Ascending aorta (tissue), 2 donors: ENCODE data around the gene ACAA2. TPM values are rescaled to one million over a fixed set of nuclear protein-coding genes. Genes with fewer than 3 reads are reported as not detected.
"Not testable (repeated sequence)": the region's sequence is repeated elsewhere in the genome, so short reads cannot be mapped to it uniquely, and the experiment has no call there.

Source experiments
- DNase-seq, 2 donors: peaks; one replicate each; pipeline ENCODE4 v3.0.0-alpha.2; 2019; ENCODE audit warnings: low spot score in 2 of 2
- H3K27ac ChIP-seq, 2 donors: fragments of 200-600 bp; sonication (generic); one replicate each; pipeline ENCODE4 v1.5.1; 2016 to 2017; ENCODE audit warnings: mild to moderate bottlenecking in 1 of 2
- H3K27me3 ChIP-seq: fragments of 200-600 bp; sonication (generic); one replicate; pipeline ENCODE4 v1.5.1; 2017
- H3K36me3 ChIP-seq, 2 donors: fragments of 200-600 bp; sonication (generic); one replicate each; pipeline ENCODE4 v1.5.1; 2016
- H3K4me1 ChIP-seq, 2 donors: fragments of 200-600 bp; sonication (generic); one replicate each; pipeline ENCODE4 v1.5.1; 2016 to 2017; ENCODE audit warnings: mild to moderate bottlenecking in 1 of 2
- H3K4me3 ChIP-seq, 2 donors: fragments of 200-600 bp; sonication (generic); one replicate each; pipeline ENCODE4 v1.5.1; 2016 to 2017; ENCODE audit warnings: mild to moderate bottlenecking in 1 of 2
- H3K9me3 ChIP-seq, 2 donors: fragments of 200-600 bp; sonication (generic); one replicate each; pipeline ENCODE4 v1.5.1; 2016
- intact Hi-C: fragments of 100-400 bp; cut with DNase I; formaldehyde crosslinking; loops from one replicate; pipeline ENCODE4 v1.15.1; 2023
- total RNA-seq: library from RNA; depleted of rRNA; stranded (reverse); fragments of >200 nt; gene quantifications from one replicate; pipeline ENCODE4 v1.1.0, GENCODE V29; 2016
- TF ChIP-seq, protein P1 (sequence below), 3 experiments: fragments of 200-600 bp in 2 of 3; fragments of 450-650 bp in 1 of 3; sonication (generic) in 2 of 3; IDR thresholded peaks; one replicate each; pipeline ENCODE4 v1.5.1; 2016 to 2019; ENCODE audit warnings: antibody characterized with exemption in 3 of 3, mild to moderate bottlenecking in 1 of 3, moderate library complexity in 1 of 3

Gene ACAA2
- total RNA-seq, 1 donor from 2014 or later: 33.4 TPM

GRCh38 chr18:49795612-49796552 lies 17.5 kb downstream of the ACAA2 start:
- Histone ChIP-seq H3K9me3 (no peaks in the 10 kb centered on the region), H3K36me3 (peaks cover 39 to 60% of the 10 kb centered on the region in 2 donors), H3K4me3 (no peak overlapping the region), H3K27ac (no peak overlapping the region), H3K4me1 (no peaks in the 10 kb centered on the region), H3K27me3 (no peaks in the 10 kb centered on the region)
- TF ChIP-seq, protein P1, sequence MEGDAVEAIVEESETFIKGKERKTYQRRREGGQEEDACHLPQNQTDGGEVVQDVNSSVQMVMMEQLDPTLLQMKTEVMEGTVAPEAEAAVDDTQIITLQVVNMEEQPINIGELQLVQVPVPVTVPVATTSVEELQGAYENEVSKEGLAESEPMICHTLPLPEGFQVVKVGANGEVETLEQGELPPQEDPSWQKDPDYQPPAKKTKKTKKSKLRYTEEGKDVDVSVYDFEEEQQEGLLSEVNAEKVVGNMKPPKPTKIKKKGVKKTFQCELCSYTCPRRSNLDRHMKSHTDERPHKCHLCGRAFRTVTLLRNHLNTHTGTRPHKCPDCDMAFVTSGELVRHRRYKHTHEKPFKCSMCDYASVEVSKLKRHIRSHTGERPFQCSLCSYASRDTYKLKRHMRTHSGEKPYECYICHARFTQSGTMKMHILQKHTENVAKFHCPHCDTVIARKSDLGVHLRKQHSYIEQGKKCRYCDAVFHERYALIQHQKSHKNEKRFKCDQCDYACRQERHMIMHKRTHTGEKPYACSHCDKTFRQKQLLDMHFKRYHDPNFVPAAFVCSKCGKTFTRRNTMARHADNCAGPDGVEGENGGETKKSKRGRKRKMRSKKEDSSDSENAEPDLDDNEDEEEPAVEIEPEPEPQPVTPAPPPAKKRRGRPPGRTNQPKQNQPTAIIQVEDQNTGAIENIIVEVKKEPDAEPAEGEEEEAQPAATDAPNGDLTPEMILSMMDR (IDR thresholded peaks at IDR 0.05): no peak
- intact Hi-C loops: no loop called here
- DNase-seq: no peak

DNA sequence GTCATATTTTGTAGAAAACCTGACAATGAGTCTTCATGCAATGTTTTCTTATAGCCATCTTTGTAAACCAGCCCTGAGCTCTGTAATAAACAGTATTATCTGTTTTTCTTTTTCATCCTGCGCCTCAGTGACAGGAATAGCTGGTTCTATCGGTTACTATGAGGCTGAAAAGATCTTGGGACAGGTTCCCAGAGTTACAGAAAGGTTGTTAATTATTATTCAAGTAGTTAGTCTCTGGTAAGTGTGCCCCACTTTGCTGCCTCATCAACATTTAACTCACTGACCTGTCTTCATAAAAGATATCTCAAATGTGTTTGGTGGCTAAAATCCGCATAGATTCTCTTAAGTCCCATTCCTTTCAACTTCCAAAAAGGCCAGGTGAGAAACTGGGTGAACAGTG lies 18.6 kb downstream of the ACAA2 start:
- Histone ChIP-seq H3K4me1 (no peaks in the 10 kb centered on the region), H3K9me3 (no peaks in the 10 kb centered on the region), H3K27me3 (no peaks in the 10 kb centered on the region), H3K36me3 (peaks cover 48 to 68% of the 10 kb centered on the region in 2 donors), H3K27ac (no peak overlapping the region), H3K4me3 (no peak overlapping the region)
- no peak for DNase-seq
- intact Hi-C loops: no loop called here
- TF ChIP-seq, protein P1 (IDR thresholded peaks at IDR 0.05): no peak

DNA sequence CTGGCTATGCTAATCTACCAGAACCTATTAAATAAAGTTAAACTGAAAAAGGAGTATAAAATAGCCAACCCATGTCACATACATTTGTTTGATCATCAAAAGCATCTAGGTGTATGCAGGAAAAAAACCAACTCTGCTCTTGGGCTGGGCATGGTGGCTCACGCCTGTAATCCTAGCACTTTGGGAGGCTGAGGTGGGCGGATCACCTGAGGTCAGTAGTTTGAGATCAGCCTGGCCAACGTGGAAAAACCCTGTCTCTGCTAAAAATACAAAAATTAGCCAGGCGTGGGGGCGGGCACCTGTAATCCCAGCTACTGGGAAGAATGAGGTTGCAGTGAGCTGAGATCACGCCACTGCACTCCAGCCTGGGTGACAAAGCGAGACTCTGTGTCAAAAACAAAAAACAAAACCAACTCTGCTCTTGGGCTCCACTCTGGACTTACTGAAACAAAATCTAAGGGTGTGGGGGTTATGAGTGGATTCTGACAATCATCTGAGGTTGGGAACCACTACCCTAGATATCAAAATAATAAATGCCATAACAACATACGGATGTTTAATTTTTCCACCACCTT lies 23.7 kb downstream of the ACAA2 start:
- H3K36me3 ChIP-seq: peaks cover 46 to 74% of the 10 kb centered on the region in 2 donors
- DNase-seq, intact Hi-C loops, H3K27ac ChIP-seq, H3K9me3 ChIP-seq, H3K27me3 ChIP-seq, H3K4me1 ChIP-seq, H3K4me3 ChIP-seq: not testable (repeated sequence)

- Histone ChIP-seq H3K27ac (no peak overlapping the region), H3K9me3 (no peaks in the 10 kb centered on the region), H3K36me3 (peaks cover 49 to 76% of the 10 kb centered on the region in 2 donors), H3K4me3 (no peak overlapping the region), H3K4me1 (no peaks in the 10 kb centered on the region), H3K27me3 (no peaks in the 10 kb centered on the region)
- TF ChIP-seq, protein P1 (IDR thresholded peaks at IDR 0.05): no peak
- DNase-seq: no peak
- intact Hi-C loops: no loop called here
These were observed 24.9 kb downstream of the ACAA2 start for GRCh38 chr18:49788327-49788898.

DNA sequence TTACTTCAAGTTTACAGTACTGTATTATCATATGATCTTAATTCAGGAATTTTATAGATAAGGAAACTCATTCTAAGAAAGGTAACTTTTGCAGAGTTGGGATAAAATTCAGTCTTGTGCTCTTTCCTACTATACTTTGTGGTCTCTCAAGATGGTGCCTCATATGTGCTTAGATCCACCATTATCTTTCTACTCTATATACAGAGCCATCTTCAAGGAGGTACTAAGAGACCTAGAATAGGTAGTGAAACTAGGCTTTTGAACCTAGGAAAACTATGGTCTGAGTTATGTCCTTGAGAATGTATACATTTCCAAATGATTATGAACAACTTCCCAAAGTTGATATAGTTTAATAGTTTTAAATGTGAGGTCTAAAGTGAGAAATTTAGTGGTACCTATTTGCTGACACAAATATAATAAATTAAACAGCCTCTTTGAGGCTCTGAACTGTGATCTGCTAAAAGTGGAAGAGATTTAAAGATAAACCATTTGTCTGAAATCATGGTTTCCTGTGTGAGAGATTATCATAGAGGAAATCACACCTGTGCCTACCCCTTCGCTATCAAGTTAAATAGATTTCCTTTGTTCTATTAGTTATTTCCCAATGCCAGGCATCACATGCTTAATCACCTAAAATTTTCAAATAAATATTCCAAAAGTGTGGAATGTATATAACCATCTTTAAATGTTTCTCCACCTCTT lies 27.2 kb downstream of the ACAA2 start:
- Histone ChIP-seq H3K9me3 (no peaks in the 10 kb centered on the region), H3K4me3 (no peak overlapping the region), H3K27ac (no peak overlapping the region), H3K36me3 (peaks cover 43 to 75% of the 10 kb centered on the region in 2 donors), H3K27me3 (no peaks in the 10 kb centered on the region), H3K4me1 (no peaks in the 10 kb centered on the region)
- no peak for DNase-seq
- intact Hi-C loops: no loop called here
- TF ChIP-seq, protein P1 (IDR thresholded peaks at IDR 0.05): no peak
